ENCODE data around the gene TNFRSF1B. TPM values are rescaled to one million over a fixed set of nuclear protein-coding genes. Genes with fewer than 3 reads are reported as not detected.

The TNFRSF1B gene
- total and polyA plus RNA-seq, 4 donors = 15.4 to 246 (median 65.5) TPM

- Histone ChIP-seq H3K36me3 (ENCODE audit: control insufficient read depth in 4 of 4, insufficient read depth in 4 of 4, low read length in 4 of 4) (no peaks in the 10 kb centered on the region), H3K27me3 (ENCODE audit: control insufficient read depth in 3 of 3, insufficient read depth in 3 of 3, low read length in 2 of 3) (no peaks in the 10 kb centered on the region), H3K9ac (ENCODE audit: insufficient read depth in 1 of 2, low read length in 2 of 2) (no peak overlapping the region), H3K4me3 (no peak overlapping the region), H3K27ac (ENCODE audit: low read depth in 1 of 2, low read length in 1 of 2) (peak overlapping the region in 1 of 2 donors; percentile 46), H3K4me1 (ENCODE audit: control insufficient read depth in 5 of 5, insufficient read depth in 5 of 5, low read length in 5 of 5) (peaks cover 0 to 8% (median 4%) of the 10 kb centered on the region in 5 donors), H3K9me3 (ENCODE audit: control insufficient read depth in 4 of 4, insufficient read depth in 3 of 4, low read length in 3 of 4) (no peaks in the 10 kb centered on the region)
- peak; percentile 71 for ATAC-seq (ENCODE audit: insufficient read depth, low FRiP score)
- DNase-seq = peak; percentile 87 to 89 (median 88)
- 39 to 47% methylated on average over 19 of the region's 19 CpGs for WGBS, 2 donors
- TF ChIP-seq CTCF (IDR thresholded peaks at IDR 0.05; ENCODE audit: control extremely low read depth, extremely low read depth) = peak; percentile 98
Measured at GRCh38 chr1:12124693-12125421, 41.9 kb upstream of the TNFRSF1B start.

DNA sequence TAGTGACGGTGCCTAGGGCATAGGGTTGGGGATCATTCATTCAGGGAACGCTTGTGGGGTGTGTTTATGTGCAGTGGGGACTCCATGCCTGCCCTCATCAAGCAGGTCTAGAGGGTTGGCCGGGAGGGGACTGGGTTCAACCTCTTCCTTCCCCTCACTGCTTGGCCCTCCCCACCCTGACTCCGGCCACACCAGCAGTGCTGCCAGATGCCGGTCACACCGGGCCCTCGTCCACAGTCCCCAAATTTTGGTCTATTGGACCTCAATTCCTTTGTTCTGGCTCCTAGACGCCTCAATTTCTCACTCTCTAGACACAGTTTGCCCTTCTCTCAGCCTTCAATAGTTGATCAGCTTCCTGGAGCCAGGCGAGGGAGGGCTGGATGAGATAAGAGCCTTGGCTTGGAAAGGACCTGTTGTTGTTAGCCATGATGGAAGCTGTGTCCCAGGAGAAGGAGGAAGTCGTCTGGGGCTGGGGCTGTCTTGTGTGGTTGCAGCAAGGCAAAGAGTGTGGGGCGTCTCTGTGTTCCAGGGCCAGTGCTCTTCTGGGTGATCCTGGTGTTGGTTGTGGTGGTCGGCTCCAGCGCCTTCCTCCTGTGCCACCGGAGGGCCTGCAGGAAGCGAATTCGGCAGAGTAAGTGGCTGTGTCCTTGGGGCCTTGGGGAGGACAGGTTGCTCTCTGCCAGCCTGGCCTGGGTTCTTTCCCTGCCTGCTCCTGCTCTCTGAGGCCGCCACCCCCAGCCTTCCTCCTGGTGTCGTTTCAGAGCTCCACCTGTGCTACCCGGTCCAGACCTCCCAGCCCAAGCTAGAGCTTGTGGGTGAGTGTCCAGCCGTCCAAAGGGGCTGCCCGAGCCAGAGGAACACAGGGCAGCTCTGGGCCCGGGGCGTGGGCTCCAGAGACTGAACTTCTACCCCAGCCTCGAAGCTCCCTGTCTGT lies 41.1 kb upstream of the TNFRSF1B start:
- H3K27ac ChIP-seq (ENCODE audit: low read depth in 1 of 2, low read length in 1 of 2) = peak overlapping the region in 1 of 2 donors; percentile 46
- H3K36me3 ChIP-seq (ENCODE audit: control insufficient read depth in 4 of 4, insufficient read depth in 4 of 4, low read length in 4 of 4) = no peaks in the 10 kb centered on the region
- H3K4me3 ChIP-seq = no peak overlapping the region
- DNase-seq (no peak), ATAC-seq (ENCODE audit: insufficient read depth, low FRiP score) (no peak)
- 64 to 67% methylated on average over 22 to 24 of the region's 24 CpGs for WGBS, 2 donors
- no peak overlapping the region for H3K9ac ChIP-seq (ENCODE audit: insufficient read depth in 1 of 2, low read length in 2 of 2)
- H3K9me3 ChIP-seq (ENCODE audit: control insufficient read depth in 4 of 4, insufficient read depth in 3 of 4, low read length in 3 of 4) = no peaks in the 10 kb centered on the region
- no peak for TF ChIP-seq CTCF (IDR thresholded peaks at IDR 0.05; ENCODE audit: control extremely low read depth, extremely low read depth)
- peaks cover 0 to 8% (median 4%) of the 10 kb centered on the region in 5 donors for H3K4me1 ChIP-seq (ENCODE audit: control insufficient read depth in 5 of 5, insufficient read depth in 5 of 5, low read length in 5 of 5)
- H3K27me3 ChIP-seq (ENCODE audit: control insufficient read depth in 3 of 3, insufficient read depth in 3 of 3, low read length in 2 of 3) = no peaks in the 10 kb centered on the region

DNA sequence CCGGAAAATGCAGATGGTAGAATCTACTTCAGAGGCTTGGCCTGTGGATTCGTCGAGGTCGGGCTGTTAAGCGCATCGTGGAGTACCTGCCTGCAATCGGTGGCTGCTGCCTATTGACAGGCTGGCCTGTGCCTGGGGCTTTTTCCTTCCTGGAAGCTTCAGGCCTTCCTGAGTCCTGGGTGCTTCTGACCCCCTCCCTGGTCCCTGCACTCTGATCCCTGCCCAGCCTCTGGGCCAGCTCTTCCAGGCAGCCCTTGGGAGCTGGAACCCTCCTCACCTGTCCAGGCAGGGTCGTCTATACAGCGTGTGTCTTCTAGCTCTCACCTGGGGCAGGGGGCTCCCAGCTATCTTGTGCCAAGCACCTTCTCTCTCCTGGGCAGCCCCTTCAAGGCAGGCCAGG lies 40.0 kb upstream of the TNFRSF1B start:
- ATAC-seq (ENCODE audit: insufficient read depth, low FRiP score) (no peak), DNase-seq (no peak)
- Histone ChIP-seq H3K4me1 (ENCODE audit: control insufficient read depth in 5 of 5, insufficient read depth in 5 of 5, low read length in 5 of 5) (peaks cover 0 to 8% (median 4%) of the 10 kb centered on the region in 5 donors), H3K9ac (ENCODE audit: insufficient read depth in 1 of 2, low read length in 2 of 2) (no peak overlapping the region), H3K27ac (ENCODE audit: low read depth in 1 of 2, low read length in 1 of 2) (no peak overlapping the region), H3K27me3 (ENCODE audit: control insufficient read depth in 3 of 3, insufficient read depth in 3 of 3, low read length in 2 of 3) (no peaks in the 10 kb centered on the region), H3K36me3 (ENCODE audit: control insufficient read depth in 4 of 4, insufficient read depth in 4 of 4, low read length in 4 of 4) (no peaks in the 10 kb centered on the region), H3K4me3 (no peak overlapping the region), H3K9me3 (ENCODE audit: control insufficient read depth in 4 of 4, insufficient read depth in 3 of 4, low read length in 3 of 4) (no peaks in the 10 kb centered on the region)
- WGBS, 2 donors = 86 to 90% methylated on average over 9 of the region's 9 CpGs
- TF ChIP-seq CTCF (IDR thresholded peaks at IDR 0.05; ENCODE audit: control extremely low read depth, extremely low read depth) = no peak
